T-helper 17 cell (primary cell): Measurements from ENCODE around the gene MMP10. TPM values are rescaled to one million over a fixed set of nuclear protein-coding genes. Genes with fewer than 3 reads are reported as not detected.
"Not testable (repeated sequence)": the region's sequence is repeated elsewhere in the genome, so short reads cannot be mapped to it uniquely, and the experiment has no call there.

Experiments used
- ATAC-seq: fragments of 150-1000 bp; cut with Tn5 transposase; 2 replicates; pipeline ENCODE4 v1.10.0; 2021; ENCODE audit warnings: mild to moderate bottlenecking, moderate library complexity
- DNase-seq, 3 donors: peaks; one replicate each; pipeline versions ENCODE4 v3.0.0 to v3.0.0-alpha.2; 2020 to 2021
- H3K9me3 ChIP-seq: one replicate; pipeline ENCODE4 v1.7.0; 2013; ENCODE audit warnings: low read length, mild to moderate bottlenecking; ENCODE audit not compliant: control insufficient read depth, poor library complexity, severe bottlenecking
- H3K27ac Mint-ChIP-seq: one replicate; pipeline ENCODE4 v1.8.0; 2022; ENCODE audit warnings: mild to moderate bottlenecking, moderate library complexity, mixed read lengths
- H3K27me3 Mint-ChIP-seq: one replicate; pipeline ENCODE4 v1.8.0; 2022; ENCODE audit warnings: mixed read lengths
- H3K36me3 Mint-ChIP-seq: one replicate; pipeline ENCODE4 v1.8.0; 2022; ENCODE audit warnings: low read depth, mixed read lengths
- H3K4me1 Mint-ChIP-seq: one replicate; pipeline ENCODE4 v1.8.0; 2022; ENCODE audit warnings: mild to moderate bottlenecking, mixed read lengths
- H3K4me3 Mint-ChIP-seq: one replicate; pipeline ENCODE4 v1.8.0; 2022; ENCODE audit warnings: mild to moderate bottlenecking, moderate library complexity, mixed read lengths
- total RNA-seq, 4 donors: library from RNA in 2 of 4; stranded (reverse) in 2 of 4; gene quantifications; one replicate each; pipeline ENCODE4 v1.2.3 and lab custom pipeline; 2022 to 2026

The MMP10 gene
- total RNA-seq, 2 donors from 2014 or later = not detected

- Mint-ChIP-seq H3K27ac (no peak overlapping the region), H3K4me1 (no peaks in the 10 kb centered on the region), H3K27me3 (peaks cover 17% of the 10 kb centered on the region), H3K4me3 (no peak overlapping the region), H3K36me3 (no peaks in the 10 kb centered on the region)
- DNase-seq (no peak), ATAC-seq (no peak)
- no peaks in the 10 kb centered on the region for H3K9me3 ChIP-seq
Measured at GRCh38 chr11:102733232-102733875, 47.1 kb downstream of the MMP10 start.

- H3K4me1 Mint-ChIP-seq, H3K4me3 Mint-ChIP-seq, DNase-seq, H3K27ac Mint-ChIP-seq, ATAC-seq, H3K9me3 ChIP-seq, H3K27me3 Mint-ChIP-seq, H3K36me3 Mint-ChIP-seq: not testable (repeated sequence)
Measured at GRCh38 chr11:102730944-102731343, 49.5 kb downstream of the MMP10 start.

GRCh38 chr11:102729849-102730815 is 50.3 kb downstream of the MMP10 start:
- no peak for DNase-seq
- Mint-ChIP-seq H3K27ac (no peak overlapping the region), H3K36me3 (no peaks in the 10 kb centered on the region), H3K27me3 (no peaks in the 10 kb centered on the region), H3K4me3 (no peak overlapping the region), H3K4me1 (no peaks in the 10 kb centered on the region)
- H3K9me3 ChIP-seq = no peaks in the 10 kb centered on the region
- ATAC-seq = no peak

GRCh38 chr11:102727890-102728289 is 52.5 kb downstream of the MMP10 start:
- H3K27ac Mint-ChIP-seq = no peak overlapping the region
- no peaks in the 10 kb centered on the region for H3K36me3 Mint-ChIP-seq
- H3K4me1 Mint-ChIP-seq = no peaks in the 10 kb centered on the region
- ATAC-seq (peak; percentile 48), DNase-seq (no peak)
- H3K4me3 Mint-ChIP-seq = no peak overlapping the region
- no peaks in the 10 kb centered on the region for H3K9me3 ChIP-seq
- no peaks in the 10 kb centered on the region for H3K27me3 Mint-ChIP-seq

GRCh38 chr11:102724904-102725500 is 55.4 kb downstream of the MMP10 start, which contains the start of gene MMP8:
Gene MMP8, minus strand, starts transcription at chr11:102724954. Its CDS starts 99 bp downstream, at chr11:102724855.
- no peak for DNase-seq

GRCh38 chr11:102722821-102723220 is 57.6 kb downstream of the MMP10 start:
- no peak overlapping the region for H3K27ac Mint-ChIP-seq
- H3K4me3 Mint-ChIP-seq = no peak overlapping the region
- ATAC-seq (no peak), DNase-seq (no peak)
- H3K4me1 Mint-ChIP-seq = no peaks in the 10 kb centered on the region
- H3K36me3 Mint-ChIP-seq = no peaks in the 10 kb centered on the region
- peaks cover 22% of the 10 kb centered on the region for H3K27me3 Mint-ChIP-seq
- H3K9me3 ChIP-seq = no peaks in the 10 kb centered on the region

More at GRCh38 chr11:102724904-102725500, 55.4 kb downstream of the MMP10 start, which contains the start of gene MMP8:
- no peaks in the 10 kb centered on the region for H3K9me3 ChIP-seq
- Mint-ChIP-seq H3K36me3 (no peaks in the 10 kb centered on the region), H3K27me3 (peaks cover 10% of the 10 kb centered on the region), H3K27ac (no peak within 1 kb of the TSS), H3K4me1 (no peaks in the 10 kb centered on the region), H3K4me3 (no peak within 1 kb of the TSS)
- ATAC-seq = no peak

Other genes starting within 250 kb of the MMP10 start
- gene MMP7, start 249.9 kb downstream of the MMP10 start, total RNA-seq = not detected
- gene MMP20, start 155.3 kb downstream of the MMP10 start, total RNA-seq = not detected
- not detected for gene MMP27, start 74.9 kb downstream of the MMP10 start, total RNA-seq
- gene MMP8, start 55.7 kb downstream of the MMP10 start, total RNA-seq = not detected
- gene MMP1, start 17.5 kb upstream of the MMP10 start, total RNA-seq = under 1 TPM in 1 of 2 donors, not detected in 1; 0.16 TPM
- gene MMP3, start 63.0 kb upstream of the MMP10 start, total RNA-seq = not detected
- gene MMP12, start 94.4 kb upstream of the MMP10 start, total RNA-seq = not detected
- gene MMP13, start 175.1 kb upstream of the MMP10 start, total RNA-seq = not detected